ENCODE results near the gene LAMA2. TPM values are rescaled to one million over a fixed set of nuclear protein-coding genes. Genes with fewer than 3 reads are reported as not detected.

LAMA2 gene
- total and polyA plus RNA-seq, 2 experiments from 2014 or later, result 0.91 to 6.4 TPM

GRCh38 chr6:129047834-129048233 lies 164.9 kb downstream of the LAMA2 start:
- DNase-seq (ENCODE audit: low spot score) (no peak), ATAC-seq (no peak)
- H3K4me2 ChIP-seq, result no peak overlapping the region
- no peaks in the 10 kb centered on the region for H3K9me2 ChIP-seq (ENCODE audit: insufficient read depth)
- H3K9me3 Mint-ChIP-seq, result peaks cover 2% of the 10 kb centered on the region; the same call in 1 of the 3 replicates
- H3K27me3 Mint-ChIP-seq (ENCODE audit: insufficient read depth, low read depth, poor library complexity), result no peaks in the 10 kb centered on the region
- no peak overlapping the region for H3K27ac ChIP-seq (ENCODE audit: low read depth)
- H3K27ac Mint-ChIP-seq, result no peak overlapping the region
- no peaks in the 10 kb centered on the region for H3K4me1 ChIP-seq (ENCODE audit: insufficient read depth)
- no peaks in the 10 kb centered on the region; the same call in 2 of the 3 replicates for H3K36me3 Mint-ChIP-seq (ENCODE audit: low read depth)
- H3K4me3 ChIP-seq, result no peak overlapping the region
- TF ChIP-seq POLR2AphosphoS5 (IDR thresholded peaks at IDR 0.05; ENCODE audit: low read depth) (no peak), EZH2 (IDR thresholded peaks at IDR 0.05; ENCODE audit: low read depth, unreplicated experiment) (no peak), REST (IDR thresholded peaks at IDR 0.05; ENCODE audit: unreplicated experiment) (no peak), CTCF (conservative IDR thresholded peaks at IDR 0.05; ENCODE audit: low read depth in 2 of 2) (no peak), JUNB (IDR thresholded peaks at IDR 0.05; ENCODE audit: unreplicated experiment) (no peak), EZH2phosphoT487 (IDR thresholded peaks at IDR 0.05; ENCODE audit: unreplicated experiment) (no peak), ETS1 (IDR thresholded peaks at IDR 0.05) (no peak), ZNF114 (CRISPR knock-in tag; IDR thresholded peaks at IDR 0.05) (no peak), CREB1 (CRISPR knock-in tag; IDR thresholded peaks at IDR 0.05; ENCODE audit: low read depth) (no peak), STAT1 (IDR thresholded peaks at IDR 0.05; ENCODE audit: unreplicated experiment) (no peak), ZNF462 (CRISPR knock-in tag; IDR thresholded peaks at IDR 0.05) (no peak), ZNF331 (CRISPR knock-in tag; IDR thresholded peaks at IDR 0.05; ENCODE audit: low read depth) (no peak), NANOG (IDR thresholded peaks at IDR 0.05; ENCODE audit: borderline replicate concordance) (no peak)
- no peaks in the 10 kb centered on the region for H3F3A ChIP-seq (replicated peaks; ENCODE audit: low read depth)
- H3K4me3 Mint-ChIP-seq, result no peak overlapping the region
- H4K20me1 ChIP-seq (replicated peaks; ENCODE audit: insufficient read depth), result no peaks in the 10 kb centered on the region
- no peak overlapping the region for H2AFZ ChIP-seq
- H3K27me3 ChIP-seq (ENCODE audit: insufficient read depth), result no peaks in the 10 kb centered on the region
- H3K79me2 ChIP-seq (replicated peaks; ENCODE audit: insufficient read depth), result no peaks in the 10 kb centered on the region
- H3K4me1 Mint-ChIP-seq, result no peaks in the 10 kb centered on the region
- H3K36me3 ChIP-seq (ENCODE audit: insufficient read depth), result no peaks in the 10 kb centered on the region
